Liver (tissue), 9 donors: Measurements from ENCODE around the gene ANGPTL4. TPM values are rescaled to one million over a fixed set of nuclear protein-coding genes. Genes with fewer than 3 reads are reported as not detected.
A peak's percentile ranks its signal among the peaks of the same experiment; 100 is the strongest.

Experiments
- DNase-seq: peaks from one replicate; pipeline ENCODE4 v3.0.0-alpha.2; 2017; ENCODE audit warnings: low spot score
- H3K27ac ChIP-seq, 2 donors: one replicate each; pipeline ENCODE4 v1.7.0; 2013; ENCODE audit warnings: inconsistent platforms in 2 of 2, low read length in 2 of 2, control low read depth in 1 of 2, low read depth in 1 of 2, mild to moderate bottlenecking in 1 of 2
- H3K27me3 ChIP-seq, 4 donors: one replicate each; pipeline versions ENCODE4 v1.6.1 to v1.7.0; 2013; ENCODE audit warnings: low read length in 3 of 4, inconsistent platforms in 1 of 4, mild to moderate bottlenecking in 1 of 4, moderate library complexity in 1 of 4; ENCODE audit not compliant: control insufficient read depth in 4 of 4, insufficient read depth in 4 of 4
- H3K36me3 ChIP-seq, 4 donors: one replicate each; pipeline versions ENCODE4 v1.6.1 to v1.7.0; 2013; ENCODE audit warnings: low read length in 3 of 4, mild to moderate bottlenecking in 3 of 4, low read depth in 1 of 4, moderate library complexity in 1 of 4; ENCODE audit not compliant: control insufficient read depth in 4 of 4, insufficient read depth in 3 of 4
- H3K4me1 ChIP-seq, 4 donors: one replicate each; pipeline versions ENCODE4 v1.6.1 to v1.7.0; 2013; ENCODE audit warnings: low read length in 3 of 4, mild to moderate bottlenecking in 3 of 4, moderate library complexity in 1 of 4; ENCODE audit not compliant: control insufficient read depth in 4 of 4, insufficient read depth in 4 of 4
- H3K4me3 ChIP-seq, 3 donors: one replicate each; pipeline versions ENCODE4 v1.6.1 to v1.7.0; 2013; ENCODE audit warnings: low read length in 3 of 3, control low read depth in 1 of 3, low read depth in 1 of 3, mild to moderate bottlenecking in 1 of 3
- H3K9ac ChIP-seq, 2 donors: one replicate each; pipeline ENCODE4 v1.7.0; 2013; ENCODE audit warnings: low read length in 2 of 2, mild to moderate bottlenecking in 2 of 2, moderate library complexity in 2 of 2, control low read depth in 1 of 2, low read depth in 1 of 2
- H3K9me3 ChIP-seq, 4 donors: one replicate each; pipeline versions ENCODE4 v1.6.1 to v1.7.0; 2013; ENCODE audit warnings: low read length in 3 of 4; ENCODE audit not compliant: control insufficient read depth in 4 of 4
- ATF3 ChIP-seq: IDR thresholded peaks from 2 replicates; pipeline ENCODE4 v1.6.1; 2016; ENCODE audit warnings: antibody characterized with exemption
- CTCF ChIP-seq: fragments of 150-350 bp; IDR thresholded peaks from 2 replicates; pipeline ENCODE4 v1.5.1; 2017; ENCODE audit warnings: improper control_type of control experiment, low read depth, low read length; ENCODE audit not compliant: missing input control
- EGR1 ChIP-seq, 2 donors: IDR thresholded peaks; 2 replicates each; pipeline ENCODE4 v1.6.1; 2016 to 2018; ENCODE audit warnings: antibody characterized with exemption in 2 of 2, low read depth in 2 of 2
- FOXA1 ChIP-seq: IDR thresholded peaks from 2 replicates; pipeline ENCODE4 v1.6.1; 2016; ENCODE audit warnings: antibody characterized with exemption
- FOXA2 ChIP-seq: IDR thresholded peaks from 2 replicates; pipeline ENCODE4 v1.6.1; 2016; ENCODE audit warnings: antibody characterized with exemption
- GABPA ChIP-seq, 2 donors: IDR thresholded peaks in 1 of 2; conservative IDR thresholded peaks in 1 of 2; 2 replicates each; pipeline ENCODE4 v1.6.1; 2016; ENCODE audit warnings: antibody characterized with exemption in 2 of 2, mild to moderate bottlenecking in 1 of 2, moderate library complexity in 1 of 2
- HNF4A ChIP-seq, 2 donors: conservative IDR thresholded peaks; 2 replicates each; pipeline ENCODE4 v1.6.1; 2016; ENCODE audit warnings: antibody characterized with exemption in 2 of 2, mild to moderate bottlenecking in 2 of 2
- HNF4G ChIP-seq: IDR thresholded peaks from 2 replicates; pipeline ENCODE4 v1.6.1; 2016; ENCODE audit warnings: antibody characterized with exemption
- JUND ChIP-seq, 2 donors: IDR thresholded peaks; 2 replicates each; pipeline ENCODE4 v1.6.1; 2016; ENCODE audit warnings: antibody characterized with exemption in 2 of 2
- MAX ChIP-seq: IDR thresholded peaks from 2 replicates; pipeline ENCODE4 v1.6.1; 2016; ENCODE audit warnings: antibody characterized with exemption
- RAD21 ChIP-seq, 2 donors: IDR thresholded peaks; 2 replicates each; pipeline ENCODE4 v1.6.1; 2016; ENCODE audit warnings: antibody characterized with exemption in 2 of 2, mild to moderate bottlenecking in 2 of 2
- REST ChIP-seq: IDR thresholded peaks from 2 replicates; pipeline ENCODE4 v1.6.1; 2016; ENCODE audit warnings: antibody characterized with exemption, mild to moderate bottlenecking
- RXRA ChIP-seq, 2 donors: IDR thresholded peaks; 2 replicates each; pipeline ENCODE4 v1.6.1; 2017 to 2018; ENCODE audit warnings: antibody characterized with exemption in 2 of 2, mild to moderate bottlenecking in 1 of 2
- SP1 ChIP-seq: IDR thresholded peaks from 2 replicates; pipeline ENCODE4 v1.6.1; 2018; ENCODE audit warnings: antibody characterized with exemption, mild to moderate bottlenecking
- TAF1 ChIP-seq: conservative IDR thresholded peaks from 2 replicates; pipeline ENCODE4 v1.6.1; 2016; ENCODE audit warnings: antibody characterized with exemption, mild to moderate bottlenecking
- ZBTB33 ChIP-seq: IDR thresholded peaks from 2 replicates; pipeline ENCODE4 v1.6.1; 2016; ENCODE audit warnings: antibody characterized with exemption
- WGBS: extraction: QIAGEN DNeasy Blood & Tissue Kit; methylation state at CpG from one replicate; pipeline ENCODE4 v1.1.7; 2013; 5-methylcytosine and 5-hydroxymethylcytosine counted together
- polyA plus RNA-seq, 2 donors: library from polyadenylated mRNA; stranded (reverse) in 1 of 2; unstranded in 1 of 2; fragments of 200-250 nt in 1 of 2; fragments of >200 nt in 1 of 2; fragmentation: Nextera tagmentation in 1 of 2; extraction: Ambion mirVana in 1 of 2; gene quantifications; one replicate each; pipeline versions ENCODE4 v1.2.1 to v1.2.3, GENCODE V29; 2013 to 2015
- total RNA-seq, 2 donors: library from RNA; depleted of rRNA; stranded (reverse); fragments of >200 nt; gene quantifications; one replicate each; pipeline ENCODE4 v1.2.3, GENCODE V29; 2014
- donor health status: healthy.
- donor health status: healthy.
- donor health status: healthy.
- donor health status: healthy.
- donor health status: healthy.

Gene ANGPTL4
- total and polyA plus RNA-seq, 4 donors = 0.65 to 144 (median 71.6) TPM

- Histone ChIP-seq H3K27me3 (no peaks in the 10 kb centered on the region), H3K27ac (peak overlapping the region; percentile 36 to 47), H3K9ac (no peak overlapping the region), H3K36me3 (peaks cover 0 to 2% (median 0%) of the 10 kb centered on the region in 4 donors), H3K4me3 (no peak overlapping the region), H3K4me1 (peaks cover 15 to 62% (median 48%) of the 10 kb centered on the region in 4 donors), H3K9me3 (no peaks in the 10 kb centered on the region)
- no peak for DNase-seq
- TF ChIP-seq ATF3 = no peak
- TF ChIP-seq JUND (IDR thresholded peaks at IDR 0.05) = no peak
- no peak for TF ChIP-seq SP1
- no peak for TF ChIP-seq FOXA1
- TF ChIP-seq EGR1 (IDR thresholded peaks at IDR 0.05; ENCODE audit: low read depth in 2 of 2) = no peak
- TF ChIP-seq HNF4G = no peak
- no peak for TF ChIP-seq FOXA2
- TF ChIP-seq RXRA (IDR thresholded peaks at IDR 0.05) = no peak
- no peak for TF ChIP-seq HNF4A (conservative IDR thresholded peaks at IDR 0.05)
- TF ChIP-seq CTCF = no peak
- 89% methylated on average over 8 of the region's 8 CpGs for WGBS
Observed at GRCh38 chr19:8393192-8393870, 29.4 kb downstream of the ANGPTL4 start.

GRCh38 chr19:8393871-8394250, 29.9 kb downstream of the ANGPTL4 start:
- no peak for DNase-seq
- H3K36me3 ChIP-seq = peaks cover 0 to 2% (median 0%) of the 10 kb centered on the region in 4 donors
- H3K9ac ChIP-seq = no peak overlapping the region
- H3K27ac ChIP-seq = peak overlapping the region; percentile 36 to 47
- TF ChIP-seq TAF1 = no peak
- TF ChIP-seq FOXA2 = no peak
- TF ChIP-seq CTCF = no peak
- TF ChIP-seq REST = no peak
- no peak for TF ChIP-seq MAX
- TF ChIP-seq ZBTB33 = no peak
- TF ChIP-seq SP1 = no peak
- no peak for TF ChIP-seq RAD21 (IDR thresholded peaks at IDR 0.05)
- no peak for TF ChIP-seq JUND (IDR thresholded peaks at IDR 0.05)
- TF ChIP-seq GABPA (IDR thresholded peaks at IDR 0.05 in 1 of 2, conservative IDR thresholded peaks at IDR 0.05 in 1 of 2) = no peak
- TF ChIP-seq FOXA1 = no peak
- no peak for TF ChIP-seq EGR1 (IDR thresholded peaks at IDR 0.05; ENCODE audit: low read depth in 2 of 2)
- TF ChIP-seq HNF4A (conservative IDR thresholded peaks at IDR 0.05) = no peak
- no peak for TF ChIP-seq RXRA (IDR thresholded peaks at IDR 0.05)
- TF ChIP-seq HNF4G = no peak
- no peaks in the 10 kb centered on the region for H3K27me3 ChIP-seq
- H3K9me3 ChIP-seq = no peaks in the 10 kb centered on the region
- 85% methylated on average over 8 of the region's 8 CpGs for WGBS
- peaks cover 15 to 62% (median 48%) of the 10 kb centered on the region in 4 donors for H3K4me1 ChIP-seq
- H3K4me3 ChIP-seq = no peak overlapping the region
